HG03103 (cell line): ENCODE data around the gene RNF212B.

ENCODE experiments used
- ATAC-seq: cut with Tn5 transposase; IDR thresholded peaks from one replicate; pipeline ENCODE4 v1.9.1; 2021; ENCODE audit warnings: low read depth; ENCODE audit not compliant: unreplicated experiment

RNF212B gene

GRCh38 chr14:23286902-23287479 is 49.3 kb downstream of the RNF212B start:
- ATAC-seq = no peak

- no peak for ATAC-seq
These were observed 57.2 kb downstream of the RNF212B start for GRCh38 chr14:23294734-23295561.

GRCh38 chr14:23296012-23296777 is 58.5 kb downstream of the RNF212B start:
- ATAC-seq = no peak

- ATAC-seq = no peak
These were observed 59.4 kb downstream of the RNF212B start for GRCh38 chr14:23297096-23297495.

GRCh38 chr14:23297611-23298277 is 60.0 kb downstream of the RNF212B start:
- ATAC-seq = no peak

GRCh38 chr14:23299211-23299957 is 61.6 kb downstream of the RNF212B start:
- ATAC-seq = no peak

GRCh38 chr14:23299986-23300686 is 62.4 kb downstream of the RNF212B start:
- no peak for ATAC-seq

- no peak for ATAC-seq
These were observed 63.0 kb downstream of the RNF212B start for GRCh38 chr14:23300687-23301223.

GRCh38 chr14:23301288-23301968 is 63.7 kb downstream of the RNF212B start:
- ATAC-seq = peak; percentile 72

- ATAC-seq = peak; percentile 4
These were observed 64.2 kb downstream of the RNF212B start for GRCh38 chr14:23301969-23302289.

GRCh38 chr14:23302290-23303225 is 64.8 kb downstream of the RNF212B start, which contains the start of gene PPP1R3E:
PPP1R3E (minus strand) TSS chr14:23302859; CDS start chr14:23302576, 283 bp downstream.
- peak; percentile 39 for ATAC-seq

GRCh38 chr14:23306412-23307145 is 68.8 kb downstream of the RNF212B start, which contains the start of gene BCL2L2:
BCL2L2 (plus strand) TSS chr14:23306833; CDS start chr14:23307768, 935 bp downstream.
- no peak for ATAC-seq

GRCh38 chr14:23307146-23307530 is 69.4 kb downstream of the RNF212B start:
- no peak for ATAC-seq

GRCh38 chr14:23307687-23308644 is 70.2 kb downstream of the RNF212B start:
- ATAC-seq = no peak

GRCh38 chr14:23308721-23309445 is 71.1 kb downstream of the RNF212B start:
- ATAC-seq = no peak
